DLD1 (cell line): ENCODE data around the gene DLX5.

Source experiments
- in situ Hi-C: cut with HindIII; loops from 2 replicates; pipeline ENCODE4 v1.10.0; 2017; ENCODE audit warnings: low sequenced_read_pairs

The DLX5 gene

GRCh38 chr7:97006055-97006815 lies 18.4 kb downstream of the DLX5 start:
- in situ Hi-C loops, result no loop called here

- in situ Hi-C loops, result no loop called here
Measured at GRCh38 chr7:97005183-97006054, 19.2 kb downstream of the DLX5 start, which contains the start of gene DLX6. Gene DLX6 (plus strand): TSS chr7:97005553. CDS start chr7:97005978, 425 bp downstream.

- in situ Hi-C loops, result no loop called here
Measured at GRCh38 chr7:97004247-97005182, 20.1 kb downstream of the DLX5 start.

- in situ Hi-C loops, result no loop called here
Measured at GRCh38 chr7:97003262-97004246, 21.1 kb downstream of the DLX5 start.

- in situ Hi-C loops, result no loop called here
Measured at GRCh38 chr7:97002555-97003261, 21.9 kb downstream of the DLX5 start.

GRCh38 chr7:97001656-97002554 lies 22.7 kb downstream of the DLX5 start:
- in situ Hi-C loops, result no loop called here

GRCh38 chr7:97001221-97001620 lies 23.4 kb downstream of the DLX5 start:
- in situ Hi-C loops, result no loop called here

GRCh38 chr7:96998744-96999143 lies 25.9 kb downstream of the DLX5 start:
- in situ Hi-C loops, result no loop called here

GRCh38 chr7:96998333-96998732 lies 26.3 kb downstream of the DLX5 start:
- in situ Hi-C loops, result no loop called here

GRCh38 chr7:96997512-96998032 lies 27.1 kb downstream of the DLX5 start:
- in situ Hi-C loops, result no loop called here

- in situ Hi-C loops, result no loop called here
Measured at GRCh38 chr7:96996958-96997511, 27.6 kb downstream of the DLX5 start.

GRCh38 chr7:96996111-96996957 lies 28.3 kb downstream of the DLX5 start:
- in situ Hi-C loops, result no loop called here

- in situ Hi-C loops, result no loop called here
Measured at GRCh38 chr7:96995406-96996110, 29.1 kb downstream of the DLX5 start.

GRCh38 chr7:96993980-96994379 lies 30.7 kb downstream of the DLX5 start:
- in situ Hi-C loops, result no loop called here

- in situ Hi-C loops, result no loop called here
Measured at GRCh38 chr7:96993094-96993865, 31.4 kb downstream of the DLX5 start.
